ENCODE results near the gene MPZL1.
"Not testable (repeated sequence)": the region's sequence is repeated elsewhere in the genome, so short reads cannot be mapped to it uniquely, and the experiment has no call there.

The MPZL1 gene

DNA sequence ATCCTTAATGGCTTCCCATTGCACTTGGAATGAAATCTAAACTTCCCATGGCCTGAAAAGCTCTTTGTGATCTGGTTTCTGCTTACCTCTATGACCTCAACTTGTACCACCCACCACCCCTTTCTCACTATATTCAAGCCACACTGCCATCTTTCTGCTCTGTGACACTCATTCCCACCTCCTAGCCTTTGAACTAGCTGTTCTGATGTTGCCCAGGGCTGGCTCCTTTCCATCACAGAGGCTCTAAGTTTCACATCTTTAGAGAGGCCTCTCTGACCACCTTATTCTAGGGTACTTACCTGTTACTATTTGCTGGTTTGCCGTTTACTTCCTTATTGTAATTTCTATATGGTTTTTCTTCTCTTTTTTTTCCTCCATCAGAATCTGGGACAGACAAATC is 4.2 kb downstream of the MPZL1 start:
- Histone ChIP-seq H3K4me1 (ENCODE audit: control insufficient read depth in 1 of 2, insufficient read depth in 2 of 2, low read length in 2 of 2) (peaks cover 20 to 28% of the 10 kb centered on the region in 2 donors), H3K9me3 (ENCODE audit: control insufficient read depth in 1 of 2, low read length in 2 of 2) (no peaks in the 10 kb centered on the region), H3K27ac (ENCODE audit: low read depth, low read length) (no peak overlapping the region), H3K27me3 (ENCODE audit: control insufficient read depth in 1 of 2, insufficient read depth in 2 of 2, low read length in 2 of 2) (no peaks in the 10 kb centered on the region), H3K36me3 (ENCODE audit: control insufficient read depth in 1 of 2, insufficient read depth in 2 of 2, low read length in 2 of 2) (no peaks in the 10 kb centered on the region), H3K4me3 (ENCODE audit: low read depth in 1 of 2, low read length in 2 of 2) (no peak overlapping the region), H3K9ac (ENCODE audit: low read depth in 1 of 2, low read length in 2 of 2) (no peak overlapping the region)

DNA sequence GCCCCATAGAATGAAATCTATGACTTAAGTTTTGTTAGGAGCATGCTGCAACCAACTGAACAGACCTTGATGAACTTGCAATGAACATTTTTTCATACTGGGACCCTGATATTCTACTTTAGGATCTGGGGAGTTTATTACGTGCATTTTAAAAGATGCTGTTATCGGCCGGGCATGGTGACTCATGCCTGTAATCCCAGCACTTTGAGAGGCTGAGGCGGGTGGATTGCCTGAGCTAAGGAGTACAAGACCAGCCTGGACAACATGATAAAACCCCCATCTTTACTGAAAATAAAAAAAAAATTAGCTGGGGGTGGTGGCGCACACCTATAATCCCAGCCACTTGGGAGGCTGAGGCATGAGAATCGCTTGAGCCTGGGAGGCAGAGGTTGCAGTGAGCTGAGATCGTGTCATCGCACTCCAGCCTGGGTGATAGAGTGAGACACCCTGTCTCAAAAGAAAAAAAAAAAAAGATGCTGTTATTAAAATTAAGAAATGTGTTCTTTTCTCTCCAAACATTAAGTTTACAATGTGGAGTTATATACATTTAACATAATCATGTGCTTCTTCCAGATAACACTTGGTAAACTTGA is 7.1 kb downstream of the MPZL1 start:
- Histone ChIP-seq H3K4me1 (ENCODE audit: control insufficient read depth in 1 of 2, insufficient read depth in 2 of 2, low read length in 2 of 2) (peaks cover 4 to 13% of the 10 kb centered on the region in 2 donors), H3K9ac (ENCODE audit: low read depth in 1 of 2, low read length in 2 of 2) (no peak overlapping the region), H3K9me3 (ENCODE audit: control insufficient read depth in 1 of 2, low read length in 2 of 2) (no peaks in the 10 kb centered on the region), H3K27ac (ENCODE audit: low read depth, low read length) (no peak overlapping the region), H3K27me3 (ENCODE audit: control insufficient read depth in 1 of 2, insufficient read depth in 2 of 2, low read length in 2 of 2) (no peaks in the 10 kb centered on the region), H3K36me3 (ENCODE audit: control insufficient read depth in 1 of 2, insufficient read depth in 2 of 2, low read length in 2 of 2) (no peaks in the 10 kb centered on the region), H3K4me3 (ENCODE audit: low read depth in 1 of 2, low read length in 2 of 2) (no peak overlapping the region)

DNA sequence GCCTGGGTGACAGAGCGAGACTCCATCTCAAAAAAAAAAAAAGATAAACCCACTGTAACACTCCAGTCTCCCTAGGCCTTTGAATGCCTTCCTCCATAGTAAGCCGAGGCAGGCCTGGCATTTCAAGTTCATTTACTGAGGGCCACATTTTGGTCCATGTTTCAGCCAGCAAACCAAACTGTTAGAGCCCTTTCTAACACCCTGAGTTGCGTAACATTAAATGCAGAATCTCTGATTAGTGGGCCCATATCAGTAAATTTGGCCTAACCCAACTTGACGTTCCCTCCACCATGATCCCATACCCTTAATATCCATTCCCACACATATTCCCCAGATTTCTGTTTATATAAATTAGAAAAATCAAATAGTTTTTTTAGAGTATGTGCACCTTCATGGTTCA is 12.4 kb downstream of the MPZL1 start:
- no peak overlapping the region for H3K27ac ChIP-seq (ENCODE audit: low read depth, low read length)
- no peaks in the 10 kb centered on the region for H3K27me3 ChIP-seq (ENCODE audit: control insufficient read depth in 1 of 2, insufficient read depth in 2 of 2, low read length in 2 of 2)
- H3K36me3 ChIP-seq (ENCODE audit: control insufficient read depth in 1 of 2, insufficient read depth in 2 of 2, low read length in 2 of 2) = no peaks in the 10 kb centered on the region
- H3K4me1 ChIP-seq (ENCODE audit: control insufficient read depth in 1 of 2, insufficient read depth in 2 of 2, low read length in 2 of 2) = peaks cover 27 to 32% of the 10 kb centered on the region in 2 donors
- H3K4me3 ChIP-seq (ENCODE audit: low read depth in 1 of 2, low read length in 2 of 2) = no peak overlapping the region
- H3K9me3 ChIP-seq (ENCODE audit: control insufficient read depth in 1 of 2, low read length in 2 of 2) = no peaks in the 10 kb centered on the region
- H3K9ac ChIP-seq (ENCODE audit: low read depth in 1 of 2, low read length in 2 of 2) = no peak overlapping the region

DNA sequence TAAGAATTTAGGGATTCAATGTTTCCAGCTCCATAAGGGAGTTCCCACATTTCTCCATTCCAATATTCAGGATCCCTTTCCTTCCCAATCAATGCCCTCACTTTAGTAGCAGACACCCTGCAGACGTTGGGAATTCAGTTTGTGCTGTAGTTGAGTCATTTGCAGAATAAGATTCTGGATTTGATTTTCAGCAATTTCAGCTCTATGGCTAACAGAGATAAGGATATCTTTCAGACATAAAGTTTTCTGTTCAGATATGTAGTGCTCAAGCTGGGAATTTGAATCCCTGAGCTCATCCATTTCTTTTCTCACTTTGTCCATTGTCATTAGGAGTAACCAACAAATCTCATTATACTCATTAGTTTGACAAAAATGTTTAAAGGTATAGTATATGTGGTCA is 13.1 kb downstream of the MPZL1 start:
- H3K36me3 ChIP-seq (ENCODE audit: control insufficient read depth in 1 of 2, insufficient read depth in 2 of 2, low read length in 2 of 2) = no peaks in the 10 kb centered on the region
- no peak overlapping the region for H3K27ac ChIP-seq (ENCODE audit: low read depth, low read length)

DNA sequence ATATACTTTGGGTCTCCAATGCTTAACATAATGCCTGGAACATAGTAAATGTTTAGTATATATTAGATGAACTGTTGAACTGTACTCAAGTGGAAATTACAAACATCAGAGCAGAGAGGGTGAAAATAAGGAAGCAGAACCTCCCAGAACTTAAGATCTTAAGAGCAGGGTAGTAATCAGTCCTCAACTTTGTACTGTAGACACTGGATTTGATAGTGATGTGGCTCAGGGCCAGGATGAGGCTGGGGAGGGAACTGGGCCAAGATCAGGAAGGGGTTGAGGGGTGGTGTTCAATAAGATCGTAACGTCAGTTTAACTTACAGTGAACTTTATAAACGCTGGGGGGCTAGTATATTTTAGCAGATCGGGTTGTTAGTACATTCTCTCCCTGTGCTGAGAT is 15.4 kb downstream of the MPZL1 start:
- no peaks in the 10 kb centered on the region for H3K9me3 ChIP-seq (ENCODE audit: control insufficient read depth in 1 of 2, low read length in 2 of 2)
- peak overlapping the region in 1 of 2 donors; percentile 29 for H3K4me3 ChIP-seq (ENCODE audit: low read depth in 1 of 2, low read length in 2 of 2)
- H3K36me3 ChIP-seq (ENCODE audit: control insufficient read depth in 1 of 2, insufficient read depth in 2 of 2, low read length in 2 of 2) = no peaks in the 10 kb centered on the region
- no peaks in the 10 kb centered on the region for H3K27me3 ChIP-seq (ENCODE audit: control insufficient read depth in 1 of 2, insufficient read depth in 2 of 2, low read length in 2 of 2)
- H3K4me1 ChIP-seq (ENCODE audit: control insufficient read depth in 1 of 2, insufficient read depth in 2 of 2, low read length in 2 of 2) = peaks cover 38 to 39% of the 10 kb centered on the region in 2 donors
- H3K9ac ChIP-seq (ENCODE audit: low read depth in 1 of 2, low read length in 2 of 2) = no peak overlapping the region
- no peak overlapping the region for H3K27ac ChIP-seq (ENCODE audit: low read depth, low read length)

More for the DNA sequence above, 13.1 kb downstream of the MPZL1 start:
- H3K4me1 ChIP-seq (ENCODE audit: control insufficient read depth in 1 of 2, insufficient read depth in 2 of 2, low read length in 2 of 2) = peaks cover 32 to 33% of the 10 kb centered on the region in 2 donors
- H3K4me3 ChIP-seq (ENCODE audit: low read depth in 1 of 2, low read length in 2 of 2) = no peak overlapping the region
- no peaks in the 10 kb centered on the region for H3K27me3 ChIP-seq (ENCODE audit: control insufficient read depth in 1 of 2, insufficient read depth in 2 of 2, low read length in 2 of 2)
- no peaks in the 10 kb centered on the region for H3K9me3 ChIP-seq (ENCODE audit: control insufficient read depth in 1 of 2, low read length in 2 of 2)
- H3K9ac ChIP-seq (ENCODE audit: low read depth in 1 of 2, low read length in 2 of 2) = no peak overlapping the region

DNA sequence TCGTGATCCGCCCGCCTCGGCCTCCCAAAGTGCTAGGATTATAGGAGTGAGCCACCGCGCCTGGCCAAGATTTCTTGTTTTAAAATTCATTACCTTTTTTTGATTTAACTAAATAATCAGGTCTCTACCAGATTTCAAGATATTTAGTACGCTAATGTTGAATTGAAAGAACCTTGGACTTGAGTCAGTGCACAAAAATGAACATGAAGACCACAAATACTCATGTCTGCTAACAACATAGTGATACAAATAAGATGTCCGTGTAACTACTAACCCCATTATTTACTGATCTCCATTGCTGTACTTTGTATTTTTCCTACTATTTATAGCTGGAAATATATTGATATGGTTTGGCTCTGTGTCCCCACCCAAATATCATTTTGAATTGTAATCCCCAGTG is 16.4 kb downstream of the MPZL1 start:
- H3K4me3 ChIP-seq (ENCODE audit: low read depth in 1 of 2, low read length in 2 of 2) = no peak overlapping the region
- H3K9me3 ChIP-seq (ENCODE audit: control insufficient read depth in 1 of 2, low read length in 2 of 2) = no peaks in the 10 kb centered on the region
- no peak overlapping the region for H3K27ac ChIP-seq (ENCODE audit: low read depth, low read length)
- H3K36me3 ChIP-seq (ENCODE audit: control insufficient read depth in 1 of 2, insufficient read depth in 2 of 2, low read length in 2 of 2) = no peaks in the 10 kb centered on the region
- peaks cover 38 to 39% of the 10 kb centered on the region in 2 donors for H3K4me1 ChIP-seq (ENCODE audit: control insufficient read depth in 1 of 2, insufficient read depth in 2 of 2, low read length in 2 of 2)
- H3K9ac ChIP-seq (ENCODE audit: low read depth in 1 of 2, low read length in 2 of 2) = no peak overlapping the region
- H3K27me3 ChIP-seq (ENCODE audit: control insufficient read depth in 1 of 2, insufficient read depth in 2 of 2, low read length in 2 of 2) = no peaks in the 10 kb centered on the region

DNA sequence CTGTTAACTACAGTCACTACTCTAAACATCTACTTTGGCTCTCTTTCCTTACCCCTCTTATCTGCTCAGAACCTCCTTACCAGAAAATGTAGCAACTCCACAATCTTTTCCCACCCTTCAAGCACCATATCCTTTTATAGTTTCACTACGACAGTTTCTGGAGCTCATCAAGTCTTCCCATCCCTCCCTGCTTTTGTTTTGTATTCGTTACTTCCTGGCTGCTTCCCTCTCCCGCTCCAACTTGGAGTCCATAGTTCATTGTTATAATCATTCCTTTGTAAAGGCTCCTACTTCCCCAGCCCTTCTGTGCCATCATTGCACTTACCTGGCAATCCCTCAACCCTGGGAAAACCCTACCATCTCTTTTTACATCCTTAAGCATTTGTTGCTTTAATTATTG is 18.0 kb downstream of the MPZL1 start:
- Histone ChIP-seq H3K36me3 (ENCODE audit: control insufficient read depth in 1 of 2, insufficient read depth in 2 of 2, low read length in 2 of 2) (no peaks in the 10 kb centered on the region), H3K9ac (ENCODE audit: low read depth in 1 of 2, low read length in 2 of 2) (no peak overlapping the region), H3K9me3 (ENCODE audit: control insufficient read depth in 1 of 2, low read length in 2 of 2) (no peaks in the 10 kb centered on the region), H3K27me3 (ENCODE audit: control insufficient read depth in 1 of 2, insufficient read depth in 2 of 2, low read length in 2 of 2) (no peaks in the 10 kb centered on the region), H3K4me1 (ENCODE audit: control insufficient read depth in 1 of 2, insufficient read depth in 2 of 2, low read length in 2 of 2) (peaks cover 32 to 39% of the 10 kb centered on the region in 2 donors), H3K4me3 (ENCODE audit: low read depth in 1 of 2, low read length in 2 of 2) (no peak overlapping the region), H3K27ac (ENCODE audit: low read depth, low read length) (peak overlapping the region; percentile 55)

DNA sequence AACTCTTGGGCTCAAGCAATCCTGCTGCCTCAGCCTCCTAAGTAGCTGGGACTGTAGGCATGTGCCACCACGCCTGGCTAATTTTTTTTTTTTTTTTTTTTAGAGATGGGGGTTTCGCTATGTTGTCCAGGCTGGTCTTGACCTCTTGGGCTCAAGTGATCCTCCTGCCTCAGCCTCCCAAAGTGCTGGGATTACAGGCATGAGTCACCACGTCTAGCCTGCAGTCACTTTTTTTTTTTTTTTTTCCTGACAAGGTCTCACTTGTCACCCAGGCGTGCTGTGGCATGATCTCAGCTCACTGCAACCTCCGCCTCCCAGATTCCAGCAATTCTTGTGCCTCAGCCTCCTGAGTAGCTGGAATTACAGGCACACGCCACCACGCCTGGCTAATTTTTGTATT is 19.3 kb downstream of the MPZL1 start:
- not testable (repeated sequence) for H3K27ac ChIP-seq (ENCODE audit: low read depth, low read length); H3K36me3 ChIP-seq (ENCODE audit: control insufficient read depth in 1 of 2, insufficient read depth in 2 of 2, low read length in 2 of 2); H3K27me3 ChIP-seq (ENCODE audit: control insufficient read depth in 1 of 2, insufficient read depth in 2 of 2, low read length in 2 of 2); H3K4me3 ChIP-seq (ENCODE audit: low read depth in 1 of 2, low read length in 2 of 2); H3K9me3 ChIP-seq (ENCODE audit: control insufficient read depth in 1 of 2, low read length in 2 of 2); H3K9ac ChIP-seq (ENCODE audit: low read depth in 1 of 2, low read length in 2 of 2)
- peaks cover 19 to 27% of the 10 kb centered on the region in 2 donors for H3K4me1 ChIP-seq (ENCODE audit: control insufficient read depth in 1 of 2, insufficient read depth in 2 of 2, low read length in 2 of 2)

DNA sequence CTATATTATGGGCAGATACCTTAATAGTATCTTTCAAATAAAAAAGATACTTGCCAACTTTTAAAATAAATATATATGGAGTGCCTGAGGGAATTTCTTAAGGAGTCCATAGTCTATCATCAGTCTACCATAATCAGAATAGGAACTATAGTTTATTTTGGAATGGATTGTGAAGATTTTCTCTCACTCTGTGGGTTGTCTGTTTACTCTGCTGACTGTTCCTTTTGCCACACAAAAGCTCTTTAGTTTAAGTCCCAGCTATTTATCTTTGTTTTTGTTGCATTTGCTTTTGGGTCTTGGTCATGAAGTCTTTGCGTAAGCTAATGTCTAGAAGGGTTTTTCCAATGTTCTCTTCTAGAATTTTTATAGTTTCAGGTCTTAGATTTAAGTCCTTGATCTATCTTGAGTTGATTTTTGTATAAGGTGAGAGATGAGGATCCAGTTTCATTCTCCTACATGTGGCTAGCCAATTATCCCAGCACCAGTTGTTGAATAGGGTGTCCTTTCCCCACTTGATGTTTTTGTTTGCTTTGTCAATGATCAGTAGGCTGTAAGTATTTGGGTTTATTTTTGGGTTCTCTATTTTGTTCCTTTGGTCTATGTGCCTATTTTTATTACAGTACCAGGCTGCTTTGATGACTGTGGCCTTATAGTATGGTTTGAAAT is 20.7 kb downstream of the MPZL1 start:
- H3K36me3 ChIP-seq (ENCODE audit: control insufficient read depth in 1 of 2, insufficient read depth in 2 of 2, low read length in 2 of 2); H3K27ac ChIP-seq (ENCODE audit: low read depth, low read length); H3K27me3 ChIP-seq (ENCODE audit: control insufficient read depth in 1 of 2, insufficient read depth in 2 of 2, low read length in 2 of 2); H3K9me3 ChIP-seq (ENCODE audit: control insufficient read depth in 1 of 2, low read length in 2 of 2); H3K4me3 ChIP-seq (ENCODE audit: low read depth in 1 of 2, low read length in 2 of 2); H3K9ac ChIP-seq (ENCODE audit: low read depth in 1 of 2, low read length in 2 of 2): not testable (repeated sequence)
- H3K4me1 ChIP-seq (ENCODE audit: control insufficient read depth in 1 of 2, insufficient read depth in 2 of 2, low read length in 2 of 2) = peaks cover 7 to 14% of the 10 kb centered on the region in 2 donors

DNA sequence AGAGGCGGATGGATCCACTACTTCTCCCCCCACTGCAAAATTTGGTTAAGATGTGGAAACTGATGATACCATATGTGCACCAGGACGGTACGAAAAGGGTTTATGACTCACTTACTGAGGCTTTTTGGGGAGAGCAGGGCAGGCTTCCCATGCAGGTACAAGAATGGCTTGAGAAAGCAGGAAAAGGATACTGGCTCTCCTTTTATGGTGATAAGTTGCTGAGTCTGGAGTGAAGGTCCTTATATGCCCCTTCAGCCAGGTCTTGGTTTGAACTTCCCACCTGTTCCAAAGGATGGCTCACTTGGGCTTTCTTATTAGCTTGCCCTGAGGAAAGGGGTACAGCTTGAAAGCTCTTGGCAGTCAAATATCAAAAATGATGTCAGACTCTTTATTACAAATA is 23.1 kb downstream of the MPZL1 start:
- no peak overlapping the region for H3K27ac ChIP-seq (ENCODE audit: low read depth, low read length)
- no peaks in the 10 kb centered on the region for H3K36me3 ChIP-seq (ENCODE audit: control insufficient read depth in 1 of 2, insufficient read depth in 2 of 2, low read length in 2 of 2)
- no peak overlapping the region for H3K4me3 ChIP-seq (ENCODE audit: low read depth in 1 of 2, low read length in 2 of 2)
- H3K9me3 ChIP-seq (ENCODE audit: control insufficient read depth in 1 of 2, low read length in 2 of 2) = no peaks in the 10 kb centered on the region
- no peaks in the 10 kb centered on the region for H3K27me3 ChIP-seq (ENCODE audit: control insufficient read depth in 1 of 2, insufficient read depth in 2 of 2, low read length in 2 of 2)
- no peak overlapping the region for H3K9ac ChIP-seq (ENCODE audit: low read depth in 1 of 2, low read length in 2 of 2)
- peaks cover 5 to 13% of the 10 kb centered on the region in 2 donors for H3K4me1 ChIP-seq (ENCODE audit: control insufficient read depth in 1 of 2, insufficient read depth in 2 of 2, low read length in 2 of 2)

Measured in duodenal mucosa (tissue), 2 donors.